Keratinocyte (primary cell): ENCODE data around the gene CD53.

Experiments
- EZH2 ChIP-seq: IDR thresholded peaks from one replicate; pipeline ENCODE4 v1.6.1; 2012; ENCODE audit warnings: inconsistent platforms, mild to moderate bottlenecking, low read length, moderate library complexity
- TF ChIP-seq, protein P1 (sequence below), 3 experiments: IDR thresholded peaks in 1 of 3; conservative IDR thresholded peaks in 1 of 3; optimal IDR thresholded peaks in 1 of 3; 2 replicates in 2 of 3; 3 replicates in 1 of 3; pipeline versions ENCODE3 to v1.5.1; 2011; ENCODE audit warnings: low read length in 3 of 3, mild to moderate bottlenecking in 3 of 3, moderate library complexity in 2 of 3, control low read depth in 1 of 3, inconsistent platforms in 1 of 3; ENCODE audit not compliant: insufficient read depth in 2 of 3; ENCODE audit errors: extremely low read depth in 1 of 3

DNA sequence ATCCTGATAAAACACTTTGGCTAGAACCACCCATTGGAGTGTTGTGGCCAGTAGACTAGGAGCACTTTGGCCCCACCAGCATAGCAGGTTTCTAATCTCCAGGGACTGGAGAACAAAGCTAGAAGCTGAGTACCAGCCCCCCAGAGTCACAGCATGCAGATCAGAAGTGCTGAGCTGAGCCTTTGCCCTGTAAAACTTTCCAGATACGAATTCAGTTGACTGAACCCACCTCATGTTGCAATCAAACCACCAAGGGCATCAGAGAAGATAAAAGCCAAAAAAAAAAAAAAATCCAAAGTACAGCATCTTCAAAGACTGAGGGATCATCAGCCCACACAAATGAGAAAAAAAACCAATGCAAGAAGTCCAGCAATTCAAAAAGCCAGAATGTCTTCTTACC, 8.7 kb upstream of the CD53 start:
- TF ChIP-seq, protein P1, sequence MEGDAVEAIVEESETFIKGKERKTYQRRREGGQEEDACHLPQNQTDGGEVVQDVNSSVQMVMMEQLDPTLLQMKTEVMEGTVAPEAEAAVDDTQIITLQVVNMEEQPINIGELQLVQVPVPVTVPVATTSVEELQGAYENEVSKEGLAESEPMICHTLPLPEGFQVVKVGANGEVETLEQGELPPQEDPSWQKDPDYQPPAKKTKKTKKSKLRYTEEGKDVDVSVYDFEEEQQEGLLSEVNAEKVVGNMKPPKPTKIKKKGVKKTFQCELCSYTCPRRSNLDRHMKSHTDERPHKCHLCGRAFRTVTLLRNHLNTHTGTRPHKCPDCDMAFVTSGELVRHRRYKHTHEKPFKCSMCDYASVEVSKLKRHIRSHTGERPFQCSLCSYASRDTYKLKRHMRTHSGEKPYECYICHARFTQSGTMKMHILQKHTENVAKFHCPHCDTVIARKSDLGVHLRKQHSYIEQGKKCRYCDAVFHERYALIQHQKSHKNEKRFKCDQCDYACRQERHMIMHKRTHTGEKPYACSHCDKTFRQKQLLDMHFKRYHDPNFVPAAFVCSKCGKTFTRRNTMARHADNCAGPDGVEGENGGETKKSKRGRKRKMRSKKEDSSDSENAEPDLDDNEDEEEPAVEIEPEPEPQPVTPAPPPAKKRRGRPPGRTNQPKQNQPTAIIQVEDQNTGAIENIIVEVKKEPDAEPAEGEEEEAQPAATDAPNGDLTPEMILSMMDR (optimal IDR thresholded peaks at IDR 0.05 in 1 of 3, IDR thresholded peaks at IDR 0.05 in 1 of 3, conservative IDR thresholded peaks at IDR 0.05 in 1 of 3; ENCODE audit: extremely low read depth in 1 of 3, insufficient read depth in 2 of 3, low read length in 3 of 3): no peak
- TF ChIP-seq EZH2: no peak
